ENCODE data around the gene CDKN2B.

DNA sequence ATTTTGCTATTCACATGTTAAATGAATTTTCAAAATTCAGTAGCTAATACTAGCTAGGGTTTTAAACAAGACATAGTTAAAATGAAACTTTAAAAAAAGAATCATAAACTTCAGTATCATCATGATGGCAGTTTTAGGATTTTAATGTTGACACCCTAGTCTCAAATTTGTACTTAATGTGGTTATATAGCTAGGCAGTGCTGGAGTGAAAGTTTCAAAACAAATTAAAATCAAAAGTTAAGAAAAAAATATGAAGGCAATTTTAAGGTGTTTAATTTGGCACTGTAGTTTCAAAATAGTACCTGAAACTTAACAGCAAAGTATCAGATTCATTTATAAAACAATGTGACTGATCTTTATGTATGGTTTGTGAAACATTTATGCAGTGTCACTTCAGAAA, 19.3 kb upstream of the CDKN2B start:
- TF ChIP-seq CTCF (conservative IDR thresholded peaks at IDR 0.05; ENCODE audit: low read depth, low read length) (no peak), POLR2A (IDR thresholded peaks at IDR 0.05; ENCODE audit: low read depth, low read length) (no peak), SMC3 (IDR thresholded peaks at IDR 0.05; ENCODE audit: low read depth, low read length) (no peak), CEBPB (IDR thresholded peaks at IDR 0.05; ENCODE audit: low read depth, low read length) (no peak), RFX5 (IDR thresholded peaks at IDR 0.05; ENCODE audit: low read depth, low read length) (no peak), BHLHE40 (IDR thresholded peaks at IDR 0.05; ENCODE audit: low read depth, low read length) (no peak), RAD21 (IDR thresholded peaks at IDR 0.05; ENCODE audit: low read length) (no peak), MAZ (IDR thresholded peaks at IDR 0.05; ENCODE audit: borderline replicate concordance, low read depth, low read length) (no peak), MAFK (IDR thresholded peaks at IDR 0.05; ENCODE audit: low read depth, low read length) (no peak), MXI1 (IDR thresholded peaks at IDR 0.05; ENCODE audit: borderline replicate concordance, low read depth, low read length) (no peak), RCOR1 (IDR thresholded peaks at IDR 0.05; ENCODE audit: insufficient replicate concordance, low read length) (no peak), CHD1 (IDR thresholded peaks at IDR 0.05; ENCODE audit: low read depth, low read length) (no peak), FOS (IDR thresholded peaks at IDR 0.05; ENCODE audit: low read depth, low read length) (no peak), USF2 (IDR thresholded peaks at IDR 0.05; ENCODE audit: low read depth, low read length) (no peak)

Measured in IMR-90 (cell line).